ENCODE measurements around the gene CYB5RL. TPM values are rescaled to one million over a fixed set of nuclear protein-coding genes. Genes with fewer than 3 reads are reported as not detected.
A peak's percentile ranks its signal among the peaks of the same experiment; 100 is the strongest.

The CYB5RL gene
- total and polyA plus RNA-seq, 2 of the 13 experiments (the other 11 are each of a cell fraction or from before 2014, with no cell fraction given) = 3.7 to 5.0 TPM

GRCh38 chr1:54241364-54241763, 41.5 kb upstream of the CYB5RL start:
- Histone ChIP-seq H2AFZ (ENCODE audit: low read length) (no peak overlapping the region), H3K27ac (ENCODE audit: extremely low read length, insufficient read depth, low read length) (no peak overlapping the region), H3K4me1 (ENCODE audit: insufficient read depth, low read length) (no peaks in the 10 kb centered on the region), H3K27me3 (ENCODE audit: control insufficient read depth in 1 of 2, insufficient read depth in 2 of 2, low read length in 2 of 2) (no peaks in the 10 kb centered on the region), H3K9ac (ENCODE audit: insufficient read depth, low read depth, low read length) (no peak overlapping the region), H4K20me1 (ENCODE audit: insufficient read depth, low read length) (no peaks in the 10 kb centered on the region), H3K4me3 (replicated peaks in 1 of 3; ENCODE audit: insufficient read depth in 1 of 3, low read depth in 2 of 3, low read length in 3 of 3) (no peak overlapping the region), H3K79me2 (ENCODE audit: insufficient read depth, low read length) (no peaks in the 10 kb centered on the region), H3K9me3 (ENCODE audit: low read length) (no peaks in the 10 kb centered on the region), H3K36me3 (replicated peaks in 1 of 2; ENCODE audit: control insufficient read depth in 1 of 2, insufficient read depth in 2 of 2, low read length in 2 of 2) (peaks cover 15 to 19% of the 10 kb centered on the region in 2 experiments; a peak in 4 of 5 replicates), H3K4me2 (ENCODE audit: low read depth, low read length) (no peak overlapping the region)
- in situ Hi-C loops (cut with HindIII; ENCODE audit: extremely low pct_ligation_motif_present, low pct_unique_long_range_greater_than_20kb) = no loop called here
- FAIRE-seq (no peak), DNase-seq (ENCODE audit: low spot score) (no peak), ATAC-seq (no peak)
- WGBS (ENCODE audit: low lambda C conversion rate) = 91% methylated on average over 5 of the region's 6 CpGs
- ChIA-PET CTCF (ENCODE audit: low intra/inter-chr PET ratio, low total read pairs) (no interaction called here), POLR2A (no interaction called here)
- intact Hi-C loops (cut with micrococcal nuclease; ENCODE audit: unreplicated experiment) = no loop called here
- TF ChIP-seq, protein P1, sequence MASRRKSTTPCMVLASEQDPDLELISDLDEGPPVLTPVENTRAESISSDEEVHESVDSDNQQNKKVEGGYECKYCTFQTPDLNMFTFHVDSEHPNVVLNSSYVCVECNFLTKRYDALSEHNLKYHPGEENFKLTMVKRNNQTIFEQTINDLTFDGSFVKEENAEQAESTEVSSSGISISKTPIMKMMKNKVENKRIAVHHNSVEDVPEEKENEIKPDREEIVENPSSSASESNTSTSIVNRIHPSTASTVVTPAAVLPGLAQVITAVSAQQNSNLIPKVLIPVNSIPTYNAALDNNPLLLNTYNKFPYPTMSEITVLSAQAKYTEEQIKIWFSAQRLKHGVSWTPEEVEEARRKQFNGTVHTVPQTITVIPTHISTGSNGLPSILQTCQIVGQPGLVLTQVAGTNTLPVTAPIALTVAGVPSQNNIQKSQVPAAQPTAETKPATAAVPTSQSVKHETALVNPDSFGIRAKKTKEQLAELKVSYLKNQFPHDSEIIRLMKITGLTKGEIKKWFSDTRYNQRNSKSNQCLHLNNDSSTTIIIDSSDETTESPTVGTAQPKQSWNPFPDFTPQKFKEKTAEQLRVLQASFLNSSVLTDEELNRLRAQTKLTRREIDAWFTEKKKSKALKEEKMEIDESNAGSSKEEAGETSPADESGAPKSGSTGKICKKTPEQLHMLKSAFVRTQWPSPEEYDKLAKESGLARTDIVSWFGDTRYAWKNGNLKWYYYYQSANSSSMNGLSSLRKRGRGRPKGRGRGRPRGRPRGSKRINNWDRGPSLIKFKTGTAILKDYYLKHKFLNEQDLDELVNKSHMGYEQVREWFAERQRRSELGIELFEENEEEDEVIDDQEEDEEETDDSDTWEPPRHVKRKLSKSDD (CRISPR knock-in tag; IDR thresholded peaks at IDR 0.05; ENCODE audit: low read depth) = no peak
- TF ChIP-seq TCF12 (IDR thresholded peaks at IDR 0.05) = no peak
- TF ChIP-seq TCF12 (CRISPR knock-in tag; IDR thresholded peaks at IDR 0.05) = no peak
- TF ChIP-seq SRSF1 (optimal IDR thresholded peaks at IDR 0.05; ENCODE audit: low read depth, low read length) = no peak
- BruUV-seq (replicated peaks) = no TSS peak

DNA sequence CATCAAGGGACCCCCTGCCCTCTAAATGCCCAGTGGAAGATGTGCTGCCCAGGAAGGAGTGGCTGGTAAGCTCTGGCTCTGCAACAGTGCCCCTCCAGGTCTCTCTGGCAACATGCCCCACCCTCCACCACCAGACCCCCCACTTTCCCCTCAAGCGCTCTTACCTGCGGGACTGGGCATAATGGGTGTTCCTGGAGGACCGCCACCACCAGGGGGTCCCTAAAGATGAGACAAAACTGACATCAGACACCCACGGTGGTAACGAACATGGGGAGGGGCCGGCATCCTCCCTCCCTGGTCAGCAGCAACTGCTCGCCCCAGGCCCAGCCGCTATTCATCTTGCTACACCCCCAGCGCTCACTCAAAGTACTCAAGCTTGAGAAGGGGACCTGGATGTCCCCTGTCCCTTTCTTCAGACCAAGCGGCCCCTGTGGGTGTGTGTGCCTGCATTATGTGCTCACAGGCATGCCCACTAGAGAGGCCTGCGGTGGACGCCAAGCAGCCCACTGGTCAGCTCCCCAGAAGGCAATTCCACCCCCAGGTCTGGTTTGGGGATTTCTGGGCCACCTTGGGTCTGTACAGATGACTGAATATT, 41.0 kb upstream of the CYB5RL start:
- Histone ChIP-seq H3K4me3 (replicated peaks in 1 of 3; ENCODE audit: insufficient read depth in 1 of 3, low read depth in 2 of 3, low read length in 3 of 3) (no peak overlapping the region), H3K27me3 (ENCODE audit: control insufficient read depth in 1 of 2, insufficient read depth in 2 of 2, low read length in 2 of 2) (no peaks in the 10 kb centered on the region), H4K20me1 (ENCODE audit: insufficient read depth, low read length) (no peaks in the 10 kb centered on the region), H3K9me3 (ENCODE audit: low read length) (no peaks in the 10 kb centered on the region), H3K4me2 (ENCODE audit: low read depth, low read length) (no peak overlapping the region), H3K9ac (ENCODE audit: insufficient read depth, low read depth, low read length) (no peak overlapping the region), H2AFZ (ENCODE audit: low read length) (no peak overlapping the region), H3K4me1 (ENCODE audit: insufficient read depth, low read length) (no peaks in the 10 kb centered on the region), H3K79me2 (ENCODE audit: insufficient read depth, low read length) (no peaks in the 10 kb centered on the region), H3K27ac (ENCODE audit: extremely low read length, insufficient read depth, low read length) (no peak overlapping the region), H3K36me3 (replicated peaks in 1 of 2; ENCODE audit: control insufficient read depth in 1 of 2, insufficient read depth in 2 of 2, low read length in 2 of 2) (peaks cover 15 to 22% of the 10 kb centered on the region in 2 experiments; a peak in 4 of 5 replicates)
- CTCF ChIA-PET (ENCODE audit: low intra/inter-chr PET ratio, low total read pairs) = no interaction called here
- intact Hi-C loops (cut with micrococcal nuclease; ENCODE audit: unreplicated experiment) = no loop called here
- ATAC-seq (no peak), FAIRE-seq (no peak), DNase-seq (ENCODE audit: low spot score) (no peak)
- WGBS (ENCODE audit: low lambda C conversion rate) = 100% methylated on average over 3 of the region's 12 CpGs
- TF ChIP-seq ZBTB33 (CRISPR knock-in tag; IDR thresholded peaks at IDR 0.05) = peak; percentile 89
- no peak for TF ChIP-seq ZNF207 (IDR thresholded peaks at IDR 0.05; ENCODE audit: borderline replicate concordance)
- in situ Hi-C loops (cut with HindIII; ENCODE audit: extremely low pct_ligation_motif_present, low pct_unique_long_range_greater_than_20kb) = no loop called here
- POLR2A ChIA-PET = no interaction called here
- no TSS peak for BruUV-seq (replicated peaks)
